Bronchial epithelial cell (primary cell): Measurements from ENCODE around the gene PLXNA4. TPM values are rescaled to one million over a fixed set of nuclear protein-coding genes. Genes with fewer than 3 reads are reported as not detected.

Experiments used
- DNase-seq: peaks from one replicate; pipeline ENCODE4 v3.0.0-alpha.2; 2010; ENCODE audit warnings: low read depth
- FAIRE-seq: peaks from 2 replicates; lab custom pipeline; 2011; peaks lifted over from hg19 to GRCh38; lab: Jason Lieb, UNC
- H3K27me3 ChIP-seq: 2 replicates; pipeline ENCODE4 v1.5.1; 2011; ENCODE audit warnings: low read length; ENCODE audit not compliant: control insufficient read depth, insufficient read depth
- H3K36me3 ChIP-seq: 2 replicates; pipeline ENCODE4 v1.5.1; 2011; ENCODE audit warnings: low read length; ENCODE audit not compliant: control insufficient read depth, insufficient read depth
- H3K4me3 ChIP-seq: 2 replicates; pipeline ENCODE4 v1.5.1; 2011; ENCODE audit warnings: mild to moderate bottlenecking, low read depth, low read length, control low read depth
- CTCF ChIP-seq: IDR thresholded peaks from 2 replicates; pipeline ENCODE4 v1.5.1; 2011; ENCODE audit warnings: mild to moderate bottlenecking, moderate library complexity, low read length, control low read depth, inconsistent platforms; ENCODE audit not compliant: insufficient read depth, severe bottlenecking
- total RNA-seq: library from RNA; depleted of rRNA; stranded (reverse); fragments of >200 nt; gene quantifications from 2 replicates; pipeline ENCODE4 v1.2.1, GENCODE V29; 2014

PLXNA4 gene
- total RNA-seq, 1 donor from 2014 or later: under 0.01 TPM

DNA sequence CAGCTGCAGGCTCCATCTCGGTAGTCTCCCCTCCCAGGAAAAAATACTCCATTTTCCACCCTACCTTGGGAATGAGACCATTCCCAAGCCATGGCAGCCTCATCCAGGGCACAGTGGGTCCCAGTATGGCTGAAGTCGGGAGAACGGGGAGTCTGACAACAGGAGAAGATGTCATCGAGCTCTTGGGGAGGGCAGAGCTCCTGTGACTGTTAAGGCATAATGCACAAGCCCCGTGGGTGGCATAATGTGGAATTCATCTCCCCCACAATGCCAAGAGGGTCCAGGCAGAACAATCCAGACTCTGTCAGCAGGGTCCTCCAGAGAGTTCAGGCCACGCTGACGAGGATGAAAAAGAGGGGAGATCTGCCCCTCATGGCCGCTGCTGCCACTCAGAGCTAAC lies 279.4 kb downstream of the PLXNA4 start:
- H3K36me3 ChIP-seq: no peaks in the 10 kb centered on the region
- FAIRE-seq (no peak), DNase-seq (no peak)
- H3K4me3 ChIP-seq: no peak overlapping the region
- no peaks in the 10 kb centered on the region for H3K27me3 ChIP-seq
- TF ChIP-seq CTCF: no peak

DNA sequence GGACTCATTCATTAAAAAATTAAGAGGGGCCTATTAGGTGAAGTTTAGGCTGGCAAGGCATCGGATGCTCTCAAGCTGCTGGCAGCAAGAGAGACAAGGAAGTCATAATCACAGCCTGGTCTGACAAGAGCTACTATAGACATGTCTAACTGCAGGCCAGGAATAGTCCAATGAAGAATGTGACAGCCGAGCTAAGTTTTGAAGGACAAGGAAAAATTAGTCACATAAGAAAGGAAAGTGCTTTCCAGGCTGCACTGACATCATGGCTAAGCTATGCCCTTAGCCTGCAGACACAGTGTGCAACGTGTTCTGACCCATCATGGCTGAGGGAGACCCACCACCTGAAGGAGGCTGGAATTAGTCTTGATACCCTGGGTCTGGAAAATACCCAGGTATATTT lies 281.1 kb downstream of the PLXNA4 start:
- H3K36me3 ChIP-seq: no peaks in the 10 kb centered on the region
- peak; percentile 82 for DNase-seq
- no peaks in the 10 kb centered on the region for H3K27me3 ChIP-seq
- no peak for TF ChIP-seq CTCF
- no peak for FAIRE-seq
- H3K4me3 ChIP-seq: no peak overlapping the region

DNA sequence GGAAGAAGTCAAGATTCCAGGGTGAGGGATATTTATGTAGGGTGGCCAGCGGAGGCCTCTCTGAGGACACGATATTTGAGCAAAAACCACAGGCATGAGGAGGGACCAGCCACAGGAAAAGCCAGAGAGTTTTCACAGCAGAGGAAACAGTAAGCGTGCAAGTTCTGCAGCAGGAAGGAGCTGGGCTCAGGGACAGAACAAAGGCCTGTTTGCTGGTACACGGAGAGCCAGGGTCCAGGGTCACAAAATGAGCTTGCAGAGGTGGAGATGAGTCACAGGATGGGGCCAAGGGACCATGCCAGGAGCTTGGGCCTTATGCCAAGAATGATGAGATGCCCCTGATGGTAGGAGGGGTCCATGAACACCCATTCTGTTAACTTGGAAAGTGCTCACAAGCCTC lies 283.5 kb downstream of the PLXNA4 start:
- TF ChIP-seq CTCF: no peak
- Histone ChIP-seq H3K36me3 (no peaks in the 10 kb centered on the region), H3K27me3 (no peaks in the 10 kb centered on the region), H3K4me3 (no peak overlapping the region)
- no peak for DNase-seq
- FAIRE-seq: no peak

- peak; percentile 43 for DNase-seq
- no peaks in the 10 kb centered on the region for H3K27me3 ChIP-seq
- H3K4me3 ChIP-seq: no peak overlapping the region
- TF ChIP-seq CTCF: no peak
- no peaks in the 10 kb centered on the region for H3K36me3 ChIP-seq
- FAIRE-seq: no peak
Observed at GRCh38 chr7:132291481-132291880, 284.8 kb downstream of the PLXNA4 start.

- H3K36me3 ChIP-seq: no peaks in the 10 kb centered on the region
- no peak for TF ChIP-seq CTCF
- no peak overlapping the region for H3K4me3 ChIP-seq
- DNase-seq (no peak), FAIRE-seq (no peak)
- H3K27me3 ChIP-seq: no peaks in the 10 kb centered on the region
Observed at GRCh38 chr7:132290021-132290420, 286.2 kb downstream of the PLXNA4 start.

- no peak for FAIRE-seq
Observed at GRCh38 chr7:132286836-132287235, 289.4 kb downstream of the PLXNA4 start.

More at GRCh38 chr7:132286836-132287235, 289.4 kb downstream of the PLXNA4 start:
- no peak for TF ChIP-seq CTCF
- H3K36me3 ChIP-seq: no peaks in the 10 kb centered on the region
- H3K27me3 ChIP-seq: no peaks in the 10 kb centered on the region
- no peak for DNase-seq
- H3K4me3 ChIP-seq: no peak overlapping the region
